K562 (cell line): ENCODE data around the gene KCNK4. TPM values are rescaled to one million over a fixed set of nuclear protein-coding genes. Genes with fewer than 3 reads are reported as not detected.

Experiments used
- ATAC-seq: fragments of 200-7000 bp; cut with Tn5 transposase; 3 replicates; pipeline ENCODE4 v1.9.1; 2020; ENCODE audit warnings: moderate library complexity
- BruUV-seq: library from RNA; stranded (reverse); fragments of 400-500 nt; replicated peaks from 2 replicates; lab custom pipeline; 2021; lab: Mats Ljungman, UMichigan
- CTCF ChIA-PET: fragments of 300-600 bp; formaldehyde crosslinking; extraction: SDS; loops from one replicate; lab custom pipeline; 2021; ENCODE audit warnings: low intra/inter-chr PET ratio; lab: Yijun Ruan, JAX
- POLR2A ChIA-PET: fragments of 300-600, 350-650 bp; sonication (Branson Sonifier 250); formaldehyde crosslinking; extraction: SDS; loops from one replicate; lab custom pipeline; 2021; ENCODE audit warnings: antibody characterized with exemption, inconsistent platforms; lab: Yijun Ruan, JAX
- DNase-seq, 4 experiments: peaks; one replicate each; pipeline versions ENCODE4 v3.0.0 to v3.0.0-alpha.2; 2011 to 2018; ENCODE audit warnings: low spot score in 3 of 4, mixed read lengths in 3 of 4; ENCODE audit errors: extremely low read depth in 1 of 4
- FAIRE-seq: peaks from 2 replicates; lab custom pipeline; 2011; peaks lifted over from hg19 to GRCh38; lab: Jason Lieb, UNC
- H2AFZ ChIP-seq: 2 replicates; pipeline ENCODE4 v1.6.0; 2011; ENCODE audit warnings: low read depth, low read length, control low read depth, inconsistent platforms
- H3K27ac ChIP-seq: fragments of 200-600 bp; 3 replicates; pipeline ENCODE4 v1.8.0; 2011; ENCODE audit warnings: low read depth, mild to moderate bottlenecking, control low read depth, inconsistent platforms, low read length, moderate library complexity, mixed read lengths; ENCODE audit errors: extremely low read depth
- H3K27me3 ChIP-seq, 2 experiments: fragments of 300-600 bp in 1 of 2; 2 replicates in 1 of 2; 3 replicates in 1 of 2; pipeline versions ENCODE4 v1.6.0 to v1.8.0; 2011; ENCODE audit warnings: inconsistent platforms in 2 of 2, low read length in 2 of 2, mild to moderate bottlenecking in 1 of 2, mixed read lengths in 1 of 2, moderate library complexity in 1 of 2; ENCODE audit not compliant: control insufficient read depth in 2 of 2, insufficient read depth in 2 of 2
- H3K36me3 ChIP-seq: fragments of 300-600 bp; 3 replicates; pipeline ENCODE4 v1.8.0; 2011; ENCODE audit warnings: mild to moderate bottlenecking, low read length, inconsistent platforms; ENCODE audit not compliant: control insufficient read depth, insufficient read depth
- H3K4me1 ChIP-seq, 2 experiments: fragments of 200-600 bp in 1 of 2; replicated peaks in 1 of 2; 2 replicates in 1 of 2; 3 replicates in 1 of 2; pipeline versions ENCODE4 v1.5.1 to v1.8.0; 2011; ENCODE audit warnings: inconsistent platforms in 2 of 2, low read length in 2 of 2, mild to moderate bottlenecking in 1 of 2, mixed read lengths in 1 of 2, moderate library complexity in 1 of 2; ENCODE audit not compliant: control insufficient read depth in 2 of 2, insufficient read depth in 2 of 2
- H3K4me2 ChIP-seq: 2 replicates; pipeline ENCODE4 v1.6.1; 2011; ENCODE audit warnings: low read length, control low read depth, inconsistent platforms, mixed read lengths; ENCODE audit not compliant: insufficient read depth
- H3K4me3 ChIP-seq: fragments of 200-600 bp; sonication (generic), shearing (Covaris generic); 2 replicates; pipeline ENCODE4 v1.5.1; 2016; ENCODE audit warnings: control low read depth, inconsistent platforms
- H3K79me2 ChIP-seq: fragments of 200-600 bp; 3 replicates; pipeline ENCODE4 v1.8.0; 2011; ENCODE audit warnings: low read length, inconsistent platforms; ENCODE audit not compliant: control insufficient read depth, insufficient read depth
- H3K9ac ChIP-seq, 2 experiments: 2 replicates each; pipeline versions ENCODE4 v1.6.0 to v1.6.1; 2011; ENCODE audit warnings: low read depth in 2 of 2, low read length in 2 of 2, control low read depth in 1 of 2, inconsistent platforms in 1 of 2, mild to moderate bottlenecking in 1 of 2, mixed read lengths in 1 of 2; ENCODE audit not compliant: insufficient read depth in 1 of 2
- H3K9me1 ChIP-seq: one replicate; pipeline ENCODE4 v1.6.0; 2011; ENCODE audit warnings: inconsistent platforms, mild to moderate bottlenecking, low read length, moderate library complexity; ENCODE audit not compliant: control insufficient read depth, insufficient read depth
- H3K9me3 ChIP-seq: replicated peaks from 2 replicates; pipeline ENCODE4 v1.5.1; 2011; ENCODE audit warnings: low read depth, low read length, inconsistent platforms; ENCODE audit not compliant: control insufficient read depth, insufficient read depth
- H4K20me1 ChIP-seq: replicated peaks from 2 replicates; pipeline ENCODE4 v1.6.1; 2011; ENCODE audit warnings: low read length, inconsistent platforms, mixed read lengths; ENCODE audit not compliant: control insufficient read depth, insufficient read depth
- RBFOX2 ChIP-seq: fragments of 200-400 bp; formaldehyde crosslinking; IDR thresholded peaks from 2 replicates; pipeline ENCODE4 v1.6.1; 2017; ENCODE audit warnings: low read depth, mild to moderate bottlenecking, low read length, moderate library complexity
- ZBTB2 ChIP-seq: fragments of 450-650 bp; IDR thresholded peaks from 2 replicates; pipeline ENCODE4 v1.6.1; 2016; ENCODE audit warnings: antibody characterized with exemption
- ZNF717 ChIP-seq: fragments of 250-450 bp; sonication (Bioruptor Pico); IDR thresholded peaks from 2 replicates; pipeline ENCODE4 v1.5.0; 2021
- WGBS: fragments of 100-300 bp; shearing (Covaris generic); methylation state at CpG from one replicate; pipeline ENCODE4 v1.1.6; 2016; ENCODE audit warnings: low coverage, mixed read lengths; ENCODE audit not compliant: insufficient coverage; ENCODE audit errors: missing lambda C conversion rate; 5-methylcytosine and 5-hydroxymethylcytosine counted together
- in situ Hi-C: fragments of 300-500 bp; cut with MboI; formaldehyde crosslinking; loops from 4 replicates; pipeline ENCODE4 v1.15.0; 2018; ENCODE audit warnings: inconsistent platforms, mixed read lengths
- intact Hi-C: fragments of 100-400 bp; cut with micrococcal nuclease; formaldehyde crosslinking; loops from 2 replicates; pipeline ENCODE4 v1.14.2; 2022
- polyA plus RNA-seq, 8 experiments: library from polyadenylated mRNA; depleted of rRNA in 4 of 8; stranded (reverse) in 5 of 8; unstranded in 3 of 8; fragments of >200 nt; fragmentation: Nextera tagmentation in 2 of 8; fragmentation: Illumina TruSeq in 1 of 8; extraction: Ambion mirVana in 2 of 8; extraction: Trizol in 1 of 8; gene quantifications; 2 replicates each; pipeline versions ENCODE4 v1.2.1 to v1.2.3, GENCODE V29; 2011 to 2014; ENCODE audit warnings: inconsistent platforms in 1 of 8, missing spikeins in 1 of 8
- total RNA-seq, 7 experiments: library from RNA; depleted of rRNA in 6 of 7; stranded (reverse); fragments of >200 nt in 6 of 7; fragmentation: Illumina TruSeq in 2 of 7; extraction: Trizol in 2 of 7; gene quantifications; 2 replicates each; pipeline versions ENCODE4 v1.2.1 to v1.2.3, GENCODE V29; 2011 to 2021; ENCODE audit warnings: low replicate concordance in 1 of 7

KCNK4 gene
- total and polyA plus RNA-seq, 9 of the 15 experiments (the other 6 are each of a cell fraction or from before 2014, with no cell fraction given), result not detected

GRCh38 chr11:64255135-64256128, 35.7 kb upstream of the KCNK4 start:
- H4K20me1 ChIP-seq, result peaks cover 11% of the 10 kb centered on the region
- H3K27ac ChIP-seq, result no peak overlapping the region
- no peaks in the 10 kb centered on the region for H3K27me3 ChIP-seq
- 88% methylated on average over 28 of the region's 35 CpGs for WGBS
- H3K4me3 ChIP-seq, result no peak overlapping the region
- BruUV-seq, result no TSS peak
- H3K9me3 ChIP-seq, result no peaks in the 10 kb centered on the region
- peaks cover 9 to 69% of the 10 kb centered on the region in 2 experiments; a peak in 4 of 5 replicates for H3K4me1 ChIP-seq
- H2AFZ ChIP-seq, result no peak overlapping the region
- ChIA-PET CTCF (no interaction called here), POLR2A (interaction anchor here (0.9 to 4.4 kb wide), 4 partner anchors 9 to 49 kb away, joined by 3 to 43 read pairs (median 4); partner anchors contain the start of gene FERMT3)
- DNase-seq (no peak), ATAC-seq (no peak), FAIRE-seq (no peak)
- in situ Hi-C loops (no loop called here), intact Hi-C loops (no loop called here)
- H3K4me2 ChIP-seq, result no peak overlapping the region
- H3K79me2 ChIP-seq, result peaks cover 27% of the 10 kb centered on the region
- H3K9ac ChIP-seq, result peak overlapping the region in 1 of 2 experiments; percentile 66; a peak in 2 of 4 replicates
- TF ChIP-seq ZNF717 (CRISPR knock-in tag) (no peak), RBFOX2 (peak; percentile 2)
- no peaks in the 10 kb centered on the region for H3K9me1 ChIP-seq
- peaks cover 66% of the 10 kb centered on the region for H3K36me3 ChIP-seq

GRCh38 chr11:64256300-64256699, 34.8 kb upstream of the KCNK4 start:
- H2AFZ ChIP-seq, result no peak overlapping the region
- in situ Hi-C loops, result no loop called here
- peaks cover 75% of the 10 kb centered on the region for H3K36me3 ChIP-seq
- no peak for FAIRE-seq
- no peak overlapping the region for H3K4me3 ChIP-seq
- ATAC-seq, result no peak
- no TSS peak for BruUV-seq
- H3K9me1 ChIP-seq, result no peaks in the 10 kb centered on the region
- POLR2A ChIA-PET, result interaction anchor here (0.9 to 4.4 kb wide), 2 partner anchors 8 to 13 kb away, joined by 4 to 43 read pairs; no protein-coding TSS in a partner anchor
- TF ChIP-seq RBFOX2 (peak; percentile 18; the same call in 1 of the 2 replicates), ZBTB2 (no peak)
- no peak overlapping the region for H3K4me2 ChIP-seq
- peaks cover 11% of the 10 kb centered on the region for H4K20me1 ChIP-seq
- peaks cover 27% of the 10 kb centered on the region for H3K79me2 ChIP-seq
- H3K9ac ChIP-seq, result peak overlapping the region in 1 of 2 experiments; percentile 76; a peak in 2 of 4 replicates
- WGBS, result 95% methylated on average over 13 of the region's 15 CpGs
- CTCF ChIA-PET, result no interaction called here
- intact Hi-C loops, result no loop called here
- H3K9me3 ChIP-seq, result no peaks in the 10 kb centered on the region
- DNase-seq, result no peak
- peaks cover 6 to 60% of the 10 kb centered on the region in 2 experiments; a peak in 4 of 5 replicates for H3K4me1 ChIP-seq
- H3K27ac ChIP-seq, result no peak overlapping the region
- no peaks in the 10 kb centered on the region for H3K27me3 ChIP-seq
